Endodermal cell (in vitro differentiated cells): ENCODE data around the gene SHFL. TPM values are rescaled to one million over a fixed set of nuclear protein-coding genes. Genes with fewer than 3 reads are reported as not detected.

Source experiments
- DNase-seq: peaks from one replicate; pipeline ENCODE4 v3.0.0-alpha.2; 2017
- H3K27ac ChIP-seq: 2 replicates; pipeline ENCODE4 v1.5.1; 2013; ENCODE audit warnings: mild to moderate bottlenecking, low read depth, low read length, moderate library complexity
- H3K27me3 ChIP-seq: 2 replicates; pipeline ENCODE4 v1.6.1; 2013; ENCODE audit warnings: mild to moderate bottlenecking, low read length, moderate library complexity; ENCODE audit not compliant: insufficient read depth, control insufficient read depth, poor library complexity, severe bottlenecking
- H3K36me3 ChIP-seq: 2 replicates; pipeline ENCODE4 v1.7.0; 2013; ENCODE audit warnings: mild to moderate bottlenecking, low read length, moderate library complexity; ENCODE audit not compliant: control insufficient read depth, insufficient read depth
- H3K4me1 ChIP-seq: one replicate; pipeline ENCODE4 v1.7.0; 2013; ENCODE audit warnings: low read length; ENCODE audit not compliant: control insufficient read depth, insufficient read depth
- H3K4me3 ChIP-seq: 2 replicates; pipeline ENCODE4 v1.5.1; 2013; ENCODE audit warnings: mild to moderate bottlenecking, low read length, moderate library complexity
- H3K9ac ChIP-seq: 2 replicates; pipeline ENCODE4 v1.6.1; 2013; ENCODE audit warnings: mild to moderate bottlenecking, low read length, moderate library complexity; ENCODE audit not compliant: poor library complexity, severe bottlenecking; ENCODE audit errors: extremely low read depth
- H3K9me3 ChIP-seq: 2 replicates; pipeline ENCODE4 v1.6.1; 2013; ENCODE audit warnings: mild to moderate bottlenecking, low read length, moderate library complexity; ENCODE audit not compliant: control insufficient read depth
- H3K27ac Mint-ChIP-seq: 2 replicates; pipeline ENCODE4 v1.8.0; 2020; ENCODE audit warnings: mixed read lengths
- H3K27me3 Mint-ChIP-seq: 2 replicates; pipeline ENCODE4 v1.8.0; 2021; ENCODE audit warnings: mild to moderate bottlenecking, mixed read lengths; ENCODE audit not compliant: insufficient read depth
- H3K36me3 Mint-ChIP-seq: 2 replicates; pipeline ENCODE4 v1.8.0; 2020; ENCODE audit warnings: low read depth, mixed read lengths
- H3K4me1 Mint-ChIP-seq: 2 replicates; pipeline ENCODE4 v1.8.0; 2020; ENCODE audit warnings: mixed read lengths
- H3K4me3 Mint-ChIP-seq: 2 replicates; pipeline ENCODE4 v1.8.0; 2020; ENCODE audit warnings: mild to moderate bottlenecking, moderate library complexity, mixed read lengths
- H3K9me3 Mint-ChIP-seq: 2 replicates; pipeline ENCODE4 v1.8.0; 2020; ENCODE audit warnings: mild to moderate bottlenecking, mixed read lengths
- WGBS, 2 experiments: methylation state at CpG; one replicate each; pipeline versions ENCODE4 v1.1.5 to v1.1.7; 2013; ENCODE audit warnings: missing lambda C conversion rate in 2 of 2, mixed read lengths in 1 of 2; ENCODE audit not compliant: insufficient coverage in 1 of 2, insufficient read length in 1 of 2; 5-methylcytosine and 5-hydroxymethylcytosine counted together
- total RNA-seq, 2 donors: library from RNA; stranded (reverse); fragmentation: NEBNext Ultra II Directional in 1 of 2; extraction: Animal tissue kit (Norgen Biotek cat#: 25700) in 1 of 2; gene quantifications; 2 replicates in 1 of 2; 3 replicates in 1 of 2; pipeline ENCODE4 v1.2.1, GENCODE V29; 2021
- TF ChIP-seq, protein P1 (sequence below): fragments of 200-600 bp; sonication (generic); conservative IDR thresholded peaks from 2 replicates; pipeline ENCODE4 v1.5.0; 2021; ENCODE audit warnings: antibody characterized with exemption, mild to moderate bottlenecking

Gene SHFL
- total RNA-seq, 2 donors from 2014 or later: 8.2 to 15.0 TPM

DNA sequence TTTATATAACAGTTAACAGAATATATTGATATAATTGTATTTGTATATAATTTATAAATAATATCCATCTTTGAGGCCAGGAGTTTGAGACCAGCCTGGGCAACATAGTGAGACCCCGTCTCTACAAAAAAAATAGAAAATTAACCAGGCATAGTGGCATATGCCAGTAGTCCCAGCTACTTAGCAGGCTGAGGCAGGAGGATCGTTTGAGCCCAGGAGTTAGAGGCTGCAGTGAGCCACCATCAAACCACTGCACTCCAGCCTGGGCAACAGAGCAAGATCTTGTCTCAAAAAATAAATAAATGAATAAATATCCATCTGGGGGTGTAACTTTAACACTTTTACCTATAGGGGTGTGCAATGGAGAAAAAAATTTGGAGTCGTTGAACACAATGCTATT, 1.3 kb upstream of the SHFL start:
- no peak overlapping the region for H3K4me3 ChIP-seq
- Mint-ChIP-seq H3K27ac (no peak overlapping the region), H3K36me3 (no peaks in the 10 kb centered on the region), H3K4me1 (no peaks in the 10 kb centered on the region), H3K27me3 (peaks cover 40% of the 10 kb centered on the region), H3K9me3 (no peaks in the 10 kb centered on the region), H3K4me3 (peak overlapping the region; percentile 63)
- H3K9ac ChIP-seq: no peak overlapping the region
- no peaks in the 10 kb centered on the region for H3K36me3 ChIP-seq
- no peak overlapping the region for H3K27ac ChIP-seq
- WGBS, 2 experiments: 78 to 100% methylated on average over 2 to 3 of the region's 3 CpGs
- no peak for DNase-seq
- H3K4me1 ChIP-seq: no peaks in the 10 kb centered on the region
- TF ChIP-seq, protein P1, sequence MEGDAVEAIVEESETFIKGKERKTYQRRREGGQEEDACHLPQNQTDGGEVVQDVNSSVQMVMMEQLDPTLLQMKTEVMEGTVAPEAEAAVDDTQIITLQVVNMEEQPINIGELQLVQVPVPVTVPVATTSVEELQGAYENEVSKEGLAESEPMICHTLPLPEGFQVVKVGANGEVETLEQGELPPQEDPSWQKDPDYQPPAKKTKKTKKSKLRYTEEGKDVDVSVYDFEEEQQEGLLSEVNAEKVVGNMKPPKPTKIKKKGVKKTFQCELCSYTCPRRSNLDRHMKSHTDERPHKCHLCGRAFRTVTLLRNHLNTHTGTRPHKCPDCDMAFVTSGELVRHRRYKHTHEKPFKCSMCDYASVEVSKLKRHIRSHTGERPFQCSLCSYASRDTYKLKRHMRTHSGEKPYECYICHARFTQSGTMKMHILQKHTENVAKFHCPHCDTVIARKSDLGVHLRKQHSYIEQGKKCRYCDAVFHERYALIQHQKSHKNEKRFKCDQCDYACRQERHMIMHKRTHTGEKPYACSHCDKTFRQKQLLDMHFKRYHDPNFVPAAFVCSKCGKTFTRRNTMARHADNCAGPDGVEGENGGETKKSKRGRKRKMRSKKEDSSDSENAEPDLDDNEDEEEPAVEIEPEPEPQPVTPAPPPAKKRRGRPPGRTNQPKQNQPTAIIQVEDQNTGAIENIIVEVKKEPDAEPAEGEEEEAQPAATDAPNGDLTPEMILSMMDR: no peak
- H3K9me3 ChIP-seq: no peaks in the 10 kb centered on the region
- peaks cover 38% of the 10 kb centered on the region for H3K27me3 ChIP-seq

DNA sequence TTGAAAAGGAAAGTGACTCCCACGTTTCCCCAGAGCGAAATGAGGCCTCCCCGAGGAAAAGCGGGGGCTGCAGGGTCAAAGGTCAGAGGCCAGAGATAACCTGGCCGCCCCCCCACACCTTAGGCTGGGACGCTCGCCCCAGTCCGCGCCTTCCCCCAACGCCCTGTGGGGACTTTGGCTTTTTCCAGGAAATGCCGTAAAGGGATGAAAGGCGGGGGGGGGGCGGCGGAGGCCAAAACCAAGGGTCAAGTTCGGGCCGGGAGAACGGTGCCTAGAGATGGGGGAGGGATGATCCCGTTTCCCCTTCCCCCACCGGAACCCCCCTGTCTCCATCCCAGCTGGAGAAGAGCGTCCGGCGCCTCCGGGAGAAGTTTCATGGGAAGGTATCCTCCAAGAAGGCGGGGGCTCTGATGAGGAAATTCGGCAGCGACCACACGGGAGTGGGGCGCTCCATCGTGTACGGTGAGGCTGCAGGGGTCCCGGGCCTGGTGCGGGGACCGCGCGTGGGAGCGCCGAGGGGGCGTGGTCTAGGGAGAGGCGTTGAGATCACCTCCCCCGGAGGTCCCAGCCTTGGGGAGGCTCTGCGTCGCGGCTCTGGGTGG, 575 bp downstream of the SHFL start:
- no peaks in the 10 kb centered on the region for H3K9me3 ChIP-seq
- peaks cover 38% of the 10 kb centered on the region for H3K27me3 ChIP-seq
- Mint-ChIP-seq H3K4me1 (no peaks in the 10 kb centered on the region), H3K4me3 (peak overlapping the region; percentile 63), H3K27ac (no peak overlapping the region), H3K36me3 (peaks cover 2% of the 10 kb centered on the region), H3K9me3 (no peaks in the 10 kb centered on the region), H3K27me3 (peaks cover 31% of the 10 kb centered on the region)
- no peak overlapping the region for H3K9ac ChIP-seq
- 13 to 18% methylated on average over 4 to 37 of the region's 43 CpGs for WGBS, 2 experiments
- TF ChIP-seq, protein P1: no peak
- no peaks in the 10 kb centered on the region for H3K4me1 ChIP-seq
- no peaks in the 10 kb centered on the region for H3K36me3 ChIP-seq
- H3K27ac ChIP-seq: no peak overlapping the region
- peak; percentile 69 for DNase-seq
- peak overlapping the region; percentile 74 for H3K4me3 ChIP-seq

DNA sequence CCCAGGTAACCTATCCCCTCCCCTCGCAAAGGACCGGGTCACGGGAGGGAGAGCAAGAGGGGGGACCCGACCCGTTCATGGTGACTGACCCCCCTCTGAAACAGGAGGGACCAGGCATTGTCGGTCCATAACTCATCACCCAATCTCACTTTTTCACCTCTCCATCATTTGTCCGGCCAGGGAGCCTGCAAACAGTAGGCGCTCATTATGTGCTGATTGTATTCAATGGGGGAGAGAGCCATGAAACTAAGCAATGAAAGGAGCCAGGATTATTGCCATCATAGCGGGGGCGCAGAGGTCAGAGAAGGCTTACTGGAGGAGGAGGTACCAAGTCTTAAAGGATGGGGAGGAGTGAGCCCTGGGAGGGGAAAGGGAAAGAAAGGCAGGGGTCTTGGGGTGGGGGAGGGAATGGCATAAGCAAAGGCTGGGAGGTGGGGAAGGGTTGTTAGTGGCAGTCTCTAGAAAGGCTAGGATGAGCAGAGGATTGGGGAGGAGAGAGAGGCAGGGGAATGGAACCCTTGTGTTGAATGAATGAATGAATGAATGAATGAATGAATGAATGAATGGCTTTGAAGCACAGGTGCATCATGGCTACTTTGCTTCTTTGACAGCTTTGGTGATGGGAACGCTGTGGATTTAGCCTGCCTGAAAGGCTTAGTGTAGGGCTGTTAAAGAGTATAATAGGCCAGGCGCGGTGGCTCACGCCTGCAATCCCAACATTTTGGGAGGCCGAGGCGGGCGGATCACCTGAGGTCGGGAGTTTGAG, 1.4 kb downstream of the SHFL start:
- Mint-ChIP-seq H3K27ac (no peak overlapping the region), H3K4me1 (no peaks in the 10 kb centered on the region), H3K27me3 (peaks cover 29% of the 10 kb centered on the region), H3K9me3 (no peaks in the 10 kb centered on the region), H3K36me3 (peaks cover 2% of the 10 kb centered on the region), H3K4me3 (peak overlapping the region; percentile 63)
- Histone ChIP-seq H3K4me1 (no peaks in the 10 kb centered on the region), H3K9me3 (no peaks in the 10 kb centered on the region), H3K27me3 (peaks cover 38% of the 10 kb centered on the region), H3K27ac (no peak overlapping the region), H3K4me3 (no peak overlapping the region), H3K9ac (no peak overlapping the region), H3K36me3 (no peaks in the 10 kb centered on the region)
- peak; percentile 31 for DNase-seq
- 86 to 98% methylated on average over 6 to 17 of the region's 18 CpGs for WGBS, 2 experiments
- TF ChIP-seq, protein P1: no peak
